ENCODE measurements around the gene IL19.

IL19 gene

DNA sequence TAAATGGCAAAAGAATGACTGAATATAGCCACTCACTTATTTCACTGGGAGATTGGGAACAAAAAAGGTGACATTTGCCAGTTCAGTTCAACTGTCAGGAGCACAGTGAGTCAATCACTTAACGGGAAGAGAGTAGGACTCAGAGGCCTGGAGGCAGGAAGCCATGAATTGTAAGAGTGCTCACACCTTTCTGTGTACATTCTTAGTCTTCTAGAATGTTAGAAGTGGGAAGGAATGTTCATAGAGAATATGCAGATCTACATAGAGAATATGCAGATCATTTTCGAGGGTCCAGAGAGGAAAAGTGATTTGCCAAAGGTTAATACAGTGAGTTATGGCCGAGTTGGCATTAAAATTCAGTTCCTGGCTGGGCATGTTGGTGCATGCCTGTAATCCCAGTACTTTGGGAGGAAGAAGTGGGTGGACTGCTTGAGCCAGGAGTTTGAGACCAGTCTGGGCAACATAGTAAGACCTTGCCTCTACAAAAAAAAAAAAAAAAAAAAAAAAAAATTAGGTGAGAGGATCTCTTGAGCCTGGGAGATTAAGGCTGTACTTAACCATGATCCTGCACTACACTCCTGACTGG, 103.1 kb downstream of the IL19 start:
- H3K4me1 ChIP-seq (ENCODE audit: insufficient read depth, low read length, poor library complexity, severe bottlenecking) = no peaks in the 10 kb centered on the region
- H3K27me3 ChIP-seq (ENCODE audit: insufficient read depth, low read length, poor library complexity, severe bottlenecking) = no peaks in the 10 kb centered on the region
- H3K4me3 ChIP-seq (ENCODE audit: low read length, poor library complexity, severe bottlenecking) = no peak overlapping the region
- no peak overlapping the region for H2AFZ ChIP-seq (ENCODE audit: low read length)
- no peak overlapping the region for H3K9ac ChIP-seq (ENCODE audit: low read depth, low read length, poor library complexity, severe bottlenecking)
- no peaks in the 10 kb centered on the region for H3F3A ChIP-seq (ENCODE audit: low read depth)
- H3K79me2 ChIP-seq (ENCODE audit: insufficient read depth, low read length) = no peaks in the 10 kb centered on the region
- H3K36me3 ChIP-seq (ENCODE audit: insufficient read depth, low read length) = no peaks in the 10 kb centered on the region
- peaks cover 19% of the 10 kb centered on the region; the same call in 1 of the 2 replicates for H3K9me3 ChIP-seq (ENCODE audit: insufficient read depth, low read depth, low read length)
- H4K20me1 ChIP-seq (ENCODE audit: insufficient read depth, low read length, poor library complexity, severe bottlenecking) = no peaks in the 10 kb centered on the region
- no peaks in the 10 kb centered on the region for H3K9me2 ChIP-seq (replicated peaks; ENCODE audit: low read depth, low read length)
- TF ChIP-seq, protein P1, sequence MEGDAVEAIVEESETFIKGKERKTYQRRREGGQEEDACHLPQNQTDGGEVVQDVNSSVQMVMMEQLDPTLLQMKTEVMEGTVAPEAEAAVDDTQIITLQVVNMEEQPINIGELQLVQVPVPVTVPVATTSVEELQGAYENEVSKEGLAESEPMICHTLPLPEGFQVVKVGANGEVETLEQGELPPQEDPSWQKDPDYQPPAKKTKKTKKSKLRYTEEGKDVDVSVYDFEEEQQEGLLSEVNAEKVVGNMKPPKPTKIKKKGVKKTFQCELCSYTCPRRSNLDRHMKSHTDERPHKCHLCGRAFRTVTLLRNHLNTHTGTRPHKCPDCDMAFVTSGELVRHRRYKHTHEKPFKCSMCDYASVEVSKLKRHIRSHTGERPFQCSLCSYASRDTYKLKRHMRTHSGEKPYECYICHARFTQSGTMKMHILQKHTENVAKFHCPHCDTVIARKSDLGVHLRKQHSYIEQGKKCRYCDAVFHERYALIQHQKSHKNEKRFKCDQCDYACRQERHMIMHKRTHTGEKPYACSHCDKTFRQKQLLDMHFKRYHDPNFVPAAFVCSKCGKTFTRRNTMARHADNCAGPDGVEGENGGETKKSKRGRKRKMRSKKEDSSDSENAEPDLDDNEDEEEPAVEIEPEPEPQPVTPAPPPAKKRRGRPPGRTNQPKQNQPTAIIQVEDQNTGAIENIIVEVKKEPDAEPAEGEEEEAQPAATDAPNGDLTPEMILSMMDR (conservative IDR thresholded peaks at IDR 0.05; ENCODE audit: low read length) = no peak
- TF ChIP-seq EZH2phosphoT487 (IDR thresholded peaks at IDR 0.05; ENCODE audit: borderline replicate concordance) = no peak
- H3K4me2 ChIP-seq (ENCODE audit: low read depth, low read length, poor library complexity, severe bottlenecking) = no peak overlapping the region

DNA sequence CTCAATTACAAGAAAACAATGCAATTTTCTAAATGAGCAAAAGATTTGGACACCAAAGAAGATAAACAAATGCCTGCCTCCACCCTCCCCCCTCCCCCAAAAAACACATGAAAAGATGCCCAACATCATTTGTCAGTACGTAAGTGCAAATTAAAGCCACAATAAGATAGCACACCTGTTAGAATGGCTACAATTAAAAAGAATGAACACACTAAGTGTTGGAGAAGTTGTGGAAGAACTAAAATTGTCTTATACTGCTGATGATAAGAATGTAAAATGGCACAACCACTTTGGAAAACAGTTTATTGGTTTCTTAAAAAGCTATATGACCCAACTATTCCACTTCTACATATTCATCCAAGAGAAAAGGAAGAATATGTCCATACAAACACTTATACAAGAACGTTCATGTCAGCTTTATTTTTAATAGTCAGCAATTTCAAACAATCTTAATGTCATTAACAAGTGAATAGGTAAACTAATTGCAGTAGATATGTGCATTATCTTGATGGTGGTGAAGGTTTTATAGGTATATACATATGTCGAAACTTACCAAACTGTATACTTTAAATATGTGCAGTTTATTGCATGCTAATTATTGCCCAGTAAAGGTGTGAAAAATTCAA, 105.3 kb downstream of the IL19 start:
- Histone ChIP-seq H3K9me2 (replicated peaks; ENCODE audit: low read depth, low read length) (no peaks in the 10 kb centered on the region), H2AFZ (ENCODE audit: low read length) (no peak overlapping the region), H3K9me3 (ENCODE audit: insufficient read depth, low read depth, low read length) (peaks cover 25% of the 10 kb centered on the region; the same call in 1 of the 2 replicates), H3K36me3 (ENCODE audit: insufficient read depth, low read length) (no peaks in the 10 kb centered on the region), H3K4me2 (ENCODE audit: low read depth, low read length, poor library complexity, severe bottlenecking) (no peak overlapping the region), H3K4me1 (ENCODE audit: insufficient read depth, low read length, poor library complexity, severe bottlenecking) (no peaks in the 10 kb centered on the region), H3K79me2 (ENCODE audit: insufficient read depth, low read length) (no peaks in the 10 kb centered on the region), H3K4me3 (ENCODE audit: low read length, poor library complexity, severe bottlenecking) (no peak overlapping the region), H4K20me1 (ENCODE audit: insufficient read depth, low read length, poor library complexity, severe bottlenecking) (no peaks in the 10 kb centered on the region), H3F3A (ENCODE audit: low read depth) (no peaks in the 10 kb centered on the region), H3K9ac (ENCODE audit: low read depth, low read length, poor library complexity, severe bottlenecking) (no peak overlapping the region), H3K27me3 (ENCODE audit: insufficient read depth, low read length, poor library complexity, severe bottlenecking) (no peaks in the 10 kb centered on the region)
- TF ChIP-seq, protein P1 (conservative IDR thresholded peaks at IDR 0.05; ENCODE audit: low read length) = no peak
- no peak for TF ChIP-seq EZH2phosphoT487 (IDR thresholded peaks at IDR 0.05; ENCODE audit: borderline replicate concordance)

DNA sequence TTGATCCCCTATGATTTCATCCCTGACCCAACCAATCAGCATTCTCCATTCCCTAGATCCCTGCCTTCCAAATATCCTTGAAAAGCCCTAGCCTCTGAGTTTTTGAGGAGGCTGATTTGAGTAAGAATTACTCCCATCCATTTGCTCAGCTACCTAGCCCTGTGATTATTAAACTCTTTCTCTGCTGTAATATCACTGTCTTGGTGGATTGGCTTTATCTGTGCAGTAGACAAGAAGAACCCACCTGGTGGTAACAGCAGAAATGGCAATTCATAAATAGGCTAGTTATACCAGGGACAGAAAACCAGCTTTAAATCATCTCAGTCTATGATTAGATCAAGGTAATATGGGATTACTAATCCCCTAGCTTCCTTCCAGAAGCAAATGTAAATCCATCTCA, 107.9 kb downstream of the IL19 start:
- no peak overlapping the region for H3K4me3 ChIP-seq (ENCODE audit: low read length, poor library complexity, severe bottlenecking)
- no peaks in the 10 kb centered on the region for H3K27me3 ChIP-seq (ENCODE audit: insufficient read depth, low read length, poor library complexity, severe bottlenecking)
- H2AFZ ChIP-seq (ENCODE audit: low read length) = no peak overlapping the region
- H3F3A ChIP-seq (ENCODE audit: low read depth) = no peaks in the 10 kb centered on the region
- no peaks in the 10 kb centered on the region for H4K20me1 ChIP-seq (ENCODE audit: insufficient read depth, low read length, poor library complexity, severe bottlenecking)
- H3K9me2 ChIP-seq (replicated peaks; ENCODE audit: low read depth, low read length) = no peaks in the 10 kb centered on the region
- no peak overlapping the region for H3K4me2 ChIP-seq (ENCODE audit: low read depth, low read length, poor library complexity, severe bottlenecking)
- H3K36me3 ChIP-seq (ENCODE audit: insufficient read depth, low read length) = no peaks in the 10 kb centered on the region
- no peaks in the 10 kb centered on the region for H3K4me1 ChIP-seq (ENCODE audit: insufficient read depth, low read length, poor library complexity, severe bottlenecking)
- no peaks in the 10 kb centered on the region for H3K79me2 ChIP-seq (ENCODE audit: insufficient read depth, low read length)
- no peak for TF ChIP-seq EZH2phosphoT487 (IDR thresholded peaks at IDR 0.05; ENCODE audit: borderline replicate concordance)
- TF ChIP-seq, protein P1 (conservative IDR thresholded peaks at IDR 0.05; ENCODE audit: low read length) = peak; percentile 56
- H3K9me3 ChIP-seq (ENCODE audit: insufficient read depth, low read depth, low read length) = peaks cover 25% of the 10 kb centered on the region; the same call in 1 of the 2 replicates
- H3K9ac ChIP-seq (ENCODE audit: low read depth, low read length, poor library complexity, severe bottlenecking) = no peak overlapping the region

All from Loucy (cell line).